PC-3 (cell line): ENCODE results near the gene FSD1L. TPM values are rescaled to one million over a fixed set of nuclear protein-coding genes. Genes with fewer than 3 reads are reported as not detected.

Experiments used
- ATAC-seq: fragments of 200-7000 bp; cut with Tn5 transposase; 2 replicates; pipeline ENCODE4 v1.9.1; 2020; ENCODE audit warnings: mild to moderate bottlenecking, moderate library complexity
- BruUV-seq: library from RNA; stranded (reverse); fragments of 400-500 nt; replicated peaks from 2 replicates; lab custom pipeline; 2021; lab: Mats Ljungman, UMichigan
- CTCF ChIA-PET: fragments of 300-600 bp; sonication (Branson Sonifier 250); formaldehyde crosslinking; loops from one replicate; lab custom pipeline; 2022; ENCODE audit warnings: antibody characterized with exemption; lab: Charles Lee
- POLR2A ChIA-PET: fragments of 300-600 bp; sonication (Branson Sonifier 250); formaldehyde crosslinking; loops from one replicate; lab custom pipeline; 2022; ENCODE audit warnings: antibody characterized with exemption; ENCODE audit not compliant: unreplicated experiment; lab: Charles Lee
- DNase-seq: peaks from one replicate; pipeline ENCODE4 v3.0.0-alpha.2; 2015
- H2AFZ ChIP-seq: fragments of 300-600 bp; sonication (generic); 2 replicates; pipeline ENCODE4 v1.6.0; 2016; ENCODE audit warnings: antibody characterized with exemption, low read length
- H3F3A ChIP-seq: fragments of 300-600 bp; sonication (generic); one replicate; pipeline ENCODE4 v1.6.0; 2017; ENCODE audit warnings: antibody characterized with exemption, low read length, control low read depth, mild to moderate bottlenecking; ENCODE audit not compliant: unreplicated experiment
- H3K27ac ChIP-seq: fragments of 300-600 bp; sonication (generic); 2 replicates; pipeline ENCODE4 v1.5.1; 2016; ENCODE audit warnings: mild to moderate bottlenecking, low read length
- H3K27me3 ChIP-seq: fragments of 300-600 bp; sonication (generic); 2 replicates; pipeline ENCODE4 v1.6.1; 2016; ENCODE audit warnings: low read length, mixed read lengths
- H3K36me3 ChIP-seq: fragments of 300-600 bp; sonication (generic); 2 replicates; pipeline ENCODE4 v1.6.1; 2016; ENCODE audit warnings: low read depth, mixed run types, low read length, mixed read lengths
- H3K4me1 ChIP-seq: fragments of 300-600 bp; sonication (generic); 2 replicates; pipeline ENCODE4 v1.5.1; 2016; ENCODE audit warnings: low read length; ENCODE audit not compliant: insufficient read depth
- H3K4me2 ChIP-seq: fragments of 300-600 bp; sonication (generic); 2 replicates; pipeline ENCODE4 v1.6.0; 2016; ENCODE audit warnings: low read length
- H3K4me3 ChIP-seq: fragments of 300-600 bp; sonication (generic); 2 replicates; pipeline ENCODE4 v1.5.1; 2016; ENCODE audit warnings: mild to moderate bottlenecking, low read length, mixed read lengths
- H3K79me2 ChIP-seq: fragments of 300-600 bp; sonication (generic); 2 replicates; pipeline ENCODE4 v1.6.1; 2017; ENCODE audit warnings: low read length, mixed read lengths
- H3K9ac ChIP-seq: fragments of 300-600 bp; sonication (generic); 2 replicates; pipeline ENCODE4 v1.6.0; 2016; ENCODE audit warnings: mild to moderate bottlenecking, low read length
- H3K9me2 ChIP-seq: fragments of 300-600 bp; sonication (generic); replicated peaks from 2 replicates; pipeline ENCODE4 v1.6.1; 2016; ENCODE audit warnings: mixed run types, low read length, mixed read lengths
- H3K9me3 ChIP-seq: fragments of 300-600 bp; sonication (generic); 2 replicates; pipeline ENCODE4 v1.6.1; 2016; ENCODE audit warnings: low read length, mixed read lengths
- H4K20me1 ChIP-seq: fragments of 300-600 bp; sonication (generic); 2 replicates; pipeline ENCODE4 v1.6.1; 2016; ENCODE audit warnings: low read length, mixed read lengths
- EZH2 ChIP-seq: fragments of 300-600 bp; sonication (generic); IDR thresholded peaks from one replicate; pipeline ENCODE4 v1.6.1; 2017; ENCODE audit warnings: antibody characterized with exemption, mild to moderate bottlenecking, low read length; ENCODE audit not compliant: unreplicated experiment
- EZH2phosphoT487 ChIP-seq: fragments of 300-600 bp; sonication (generic); IDR thresholded peaks from 2 replicates; pipeline ENCODE4 v1.6.1; 2018; ENCODE audit warnings: mild to moderate bottlenecking, antibody characterized with exemption, low read length, borderline replicate concordance
- intact Hi-C: fragments of 100-400 bp; cut with micrococcal nuclease; formaldehyde crosslinking; loops from 2 replicates; pipeline ENCODE4 v1.9.0; 2023
- total RNA-seq: library from RNA; depleted of rRNA; stranded (reverse); fragments of >200 nt; gene quantifications from 2 replicates; pipeline ENCODE4 v1.2.3, GENCODE V29; 2014
- TF ChIP-seq, protein P1 (sequence below): fragments of 300-600 bp; sonication (generic); conservative IDR thresholded peaks from 2 replicates; pipeline ENCODE4 v1.5.1; 2017; ENCODE audit warnings: antibody characterized with exemption, low read depth, mild to moderate bottlenecking, low read length

The FSD1L gene
- total RNA-seq, 1 experiment from 2014 or later = 1.7 TPM

DNA sequence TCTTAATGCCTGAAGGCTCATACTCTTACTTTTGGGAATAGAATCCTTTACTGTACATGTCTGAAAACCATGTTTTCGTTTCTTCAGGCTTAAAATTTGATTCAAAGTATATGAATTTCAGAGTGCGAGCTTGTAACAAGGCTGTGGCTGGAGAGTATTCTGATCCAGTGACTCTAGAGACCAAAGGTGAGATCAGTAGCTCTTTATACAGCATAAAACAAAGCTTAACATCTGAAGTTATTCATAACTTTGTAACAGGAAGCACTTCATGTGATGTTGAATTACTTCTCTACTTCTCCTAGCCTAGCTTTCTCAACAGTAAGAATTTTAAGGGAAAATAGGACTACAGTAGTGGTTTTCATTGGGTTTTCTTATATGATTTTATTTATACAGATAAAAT, 60.7 kb downstream of the FSD1L start:
- no peaks in the 10 kb centered on the region for H3K9me2 ChIP-seq
- no peak overlapping the region for H3K4me3 ChIP-seq
- no peak overlapping the region for H3K27ac ChIP-seq
- H3K36me3 ChIP-seq = no peaks in the 10 kb centered on the region
- H4K20me1 ChIP-seq = no peaks in the 10 kb centered on the region
- POLR2A ChIA-PET = no interaction called here
- intact Hi-C loops = no loop called here
- no TSS peak for BruUV-seq
- no peaks in the 10 kb centered on the region for H3F3A ChIP-seq
- ATAC-seq (no peak), DNase-seq (no peak)
- TF ChIP-seq EZH2 (no peak), EZH2phosphoT487 (no peak)
- TF ChIP-seq, protein P1, sequence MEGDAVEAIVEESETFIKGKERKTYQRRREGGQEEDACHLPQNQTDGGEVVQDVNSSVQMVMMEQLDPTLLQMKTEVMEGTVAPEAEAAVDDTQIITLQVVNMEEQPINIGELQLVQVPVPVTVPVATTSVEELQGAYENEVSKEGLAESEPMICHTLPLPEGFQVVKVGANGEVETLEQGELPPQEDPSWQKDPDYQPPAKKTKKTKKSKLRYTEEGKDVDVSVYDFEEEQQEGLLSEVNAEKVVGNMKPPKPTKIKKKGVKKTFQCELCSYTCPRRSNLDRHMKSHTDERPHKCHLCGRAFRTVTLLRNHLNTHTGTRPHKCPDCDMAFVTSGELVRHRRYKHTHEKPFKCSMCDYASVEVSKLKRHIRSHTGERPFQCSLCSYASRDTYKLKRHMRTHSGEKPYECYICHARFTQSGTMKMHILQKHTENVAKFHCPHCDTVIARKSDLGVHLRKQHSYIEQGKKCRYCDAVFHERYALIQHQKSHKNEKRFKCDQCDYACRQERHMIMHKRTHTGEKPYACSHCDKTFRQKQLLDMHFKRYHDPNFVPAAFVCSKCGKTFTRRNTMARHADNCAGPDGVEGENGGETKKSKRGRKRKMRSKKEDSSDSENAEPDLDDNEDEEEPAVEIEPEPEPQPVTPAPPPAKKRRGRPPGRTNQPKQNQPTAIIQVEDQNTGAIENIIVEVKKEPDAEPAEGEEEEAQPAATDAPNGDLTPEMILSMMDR = no peak
- H3K79me2 ChIP-seq = no peaks in the 10 kb centered on the region
- no peaks in the 10 kb centered on the region for H3K9me3 ChIP-seq
- H3K9ac ChIP-seq = no peak overlapping the region
- CTCF ChIA-PET = no interaction called here
- no peak overlapping the region for H3K4me2 ChIP-seq
- H3K4me1 ChIP-seq = no peaks in the 10 kb centered on the region; the same call in 1 of the 2 replicates
- no peaks in the 10 kb centered on the region for H3K27me3 ChIP-seq
- no peak overlapping the region for H2AFZ ChIP-seq

DNA sequence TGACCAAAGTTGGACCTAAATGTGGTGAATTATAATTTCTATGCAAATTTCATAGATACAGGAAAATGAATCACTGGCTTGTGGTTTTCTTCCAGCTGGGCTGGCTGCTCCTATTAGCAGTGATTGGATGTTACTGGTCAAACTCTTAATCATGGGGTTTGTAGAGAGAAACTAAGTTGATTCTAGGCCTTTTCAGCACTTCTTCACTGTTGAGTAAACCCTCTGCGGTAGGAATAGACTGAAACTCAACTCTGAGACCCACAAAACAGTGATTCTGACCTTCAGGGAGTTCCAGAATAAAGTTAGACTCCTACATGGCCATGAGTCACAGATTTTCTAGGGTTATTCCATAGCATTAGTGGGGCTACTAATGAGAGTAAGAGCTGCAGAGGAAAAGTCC, 62.2 kb downstream of the FSD1L start:
- no peak overlapping the region for H3K27ac ChIP-seq
- H3K79me2 ChIP-seq = no peaks in the 10 kb centered on the region
- no peaks in the 10 kb centered on the region for H4K20me1 ChIP-seq
- intact Hi-C loops = no loop called here
- H3K9me3 ChIP-seq = no peaks in the 10 kb centered on the region
- H3K4me3 ChIP-seq = no peak overlapping the region
- ChIA-PET POLR2A (no interaction called here), CTCF (no interaction called here)
- H3K4me2 ChIP-seq = no peak overlapping the region
- ATAC-seq = no peak
- no peak overlapping the region for H3K9ac ChIP-seq
- BruUV-seq = no TSS peak
- no peaks in the 10 kb centered on the region for H3K27me3 ChIP-seq
- no peak overlapping the region for H2AFZ ChIP-seq
- DNase-seq = no peak
- no peaks in the 10 kb centered on the region for H3K4me1 ChIP-seq
- no peaks in the 10 kb centered on the region for H3F3A ChIP-seq
- TF ChIP-seq EZH2phosphoT487 (no peak), EZH2 (no peak)
- TF ChIP-seq, protein P1 = no peak
- no peaks in the 10 kb centered on the region for H3K9me2 ChIP-seq
- H3K36me3 ChIP-seq = no peaks in the 10 kb centered on the region

DNA sequence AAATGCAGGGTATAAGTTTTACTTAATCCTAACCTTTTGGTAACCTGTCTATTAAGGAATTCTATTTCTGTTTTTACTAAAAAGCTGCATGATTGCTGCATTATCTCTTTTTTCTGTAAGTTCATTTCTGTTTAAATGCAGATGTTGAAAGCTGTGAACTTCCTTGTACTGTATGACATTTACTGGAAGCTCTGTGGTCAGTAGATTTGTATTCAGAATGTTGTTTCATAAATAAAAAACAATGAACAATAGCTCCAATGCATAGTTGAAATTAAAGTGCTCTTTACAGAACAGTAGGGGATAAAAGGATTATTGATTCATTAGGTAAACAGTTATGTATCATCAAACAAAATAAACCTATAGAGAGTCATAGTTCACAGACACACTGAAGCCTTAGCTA, 63.6 kb downstream of the FSD1L start:
- intact Hi-C loops = no loop called here
- no peaks in the 10 kb centered on the region for H3K36me3 ChIP-seq
- H3K79me2 ChIP-seq = no peaks in the 10 kb centered on the region
- DNase-seq (no peak), ATAC-seq (no peak)
- H3K4me3 ChIP-seq = no peak overlapping the region
- no peaks in the 10 kb centered on the region for H3F3A ChIP-seq
- no TSS peak for BruUV-seq
- H3K9ac ChIP-seq = no peak overlapping the region
- H3K4me2 ChIP-seq = no peak overlapping the region
- H3K27me3 ChIP-seq = no peaks in the 10 kb centered on the region
- ChIA-PET CTCF (no interaction called here), POLR2A (no interaction called here)
- no peak overlapping the region for H2AFZ ChIP-seq
- H3K9me3 ChIP-seq = no peaks in the 10 kb centered on the region
- H4K20me1 ChIP-seq = no peaks in the 10 kb centered on the region
- H3K27ac ChIP-seq = no peak overlapping the region
- TF ChIP-seq, protein P1 = no peak
- TF ChIP-seq EZH2 (no peak), EZH2phosphoT487 (no peak)
- H3K9me2 ChIP-seq = no peaks in the 10 kb centered on the region
- no peaks in the 10 kb centered on the region for H3K4me1 ChIP-seq
